Measurements from ENCODE around the gene BCL6. TPM values are rescaled to one million over a fixed set of nuclear protein-coding genes. Genes with fewer than 3 reads are reported as not detected.

The BCL6 gene
- total and polyA plus RNA-seq, 2 experiments from 2014 or later, result 2.6 to 5.9 TPM

GRCh38 chr3:187689984-187690383 is 55.3 kb downstream of the BCL6 start:
- Histone ChIP-seq H3K27me3 (ENCODE audit: insufficient read depth) (no peaks in the 10 kb centered on the region), H3K4me1 (ENCODE audit: insufficient read depth) (0 out of 2 replicates have a peak, but pooled peaks cover 7% of the 10 kb centered on the region), H3K79me2 (replicated peaks; ENCODE audit: insufficient read depth) (no peaks in the 10 kb centered on the region), H3K4me3 (no peak overlapping the region), H4K20me1 (replicated peaks; ENCODE audit: insufficient read depth) (no peaks in the 10 kb centered on the region), H3F3A (replicated peaks; ENCODE audit: low read depth) (no peaks in the 10 kb centered on the region), H2AFZ (no peak overlapping the region), H3K27ac (ENCODE audit: low read depth) (no peak overlapping the region), H3K4me2 (no peak overlapping the region), H3K9me2 (ENCODE audit: insufficient read depth) (no peaks in the 10 kb centered on the region; the same call in 1 of the 2 replicates), H3K36me3 (ENCODE audit: insufficient read depth) (peaks cover 13% of the 10 kb centered on the region)
- Mint-ChIP-seq H3K36me3 (ENCODE audit: low read depth) (peaks cover 20% of the 10 kb centered on the region), H3K9me3 (peaks cover 23% of the 10 kb centered on the region), H3K4me1 (peaks cover 2% of the 10 kb centered on the region; the same call in 1 of the 3 replicates), H3K27me3 (ENCODE audit: insufficient read depth, low read depth, poor library complexity) (peaks cover 1% of the 10 kb centered on the region), H3K27ac (no peak overlapping the region), H3K4me3 (no peak overlapping the region)
- ATAC-seq (no peak), DNase-seq (ENCODE audit: low spot score) (no peak)
- TF ChIP-seq ETS1 (IDR thresholded peaks at IDR 0.05) (no peak), CREB1 (CRISPR knock-in tag; IDR thresholded peaks at IDR 0.05; ENCODE audit: low read depth) (no peak), NANOG (IDR thresholded peaks at IDR 0.05; ENCODE audit: borderline replicate concordance) (no peak), POLR2AphosphoS5 (IDR thresholded peaks at IDR 0.05; ENCODE audit: low read depth) (no peak), EZH2 (IDR thresholded peaks at IDR 0.05; ENCODE audit: low read depth, unreplicated experiment) (no peak), EZH2phosphoT487 (IDR thresholded peaks at IDR 0.05; ENCODE audit: unreplicated experiment) (no peak), JUNB (IDR thresholded peaks at IDR 0.05; ENCODE audit: unreplicated experiment) (no peak), STAT1 (IDR thresholded peaks at IDR 0.05; ENCODE audit: unreplicated experiment) (no peak), ZNF114 (CRISPR knock-in tag; IDR thresholded peaks at IDR 0.05) (no peak), ZNF331 (CRISPR knock-in tag; IDR thresholded peaks at IDR 0.05; ENCODE audit: low read depth) (no peak), CTCF (conservative IDR thresholded peaks at IDR 0.05; ENCODE audit: low read depth in 2 of 2) (no peak), REST (IDR thresholded peaks at IDR 0.05; ENCODE audit: unreplicated experiment) (no peak), ZNF462 (CRISPR knock-in tag; IDR thresholded peaks at IDR 0.05) (no peak)
